Measurements from ENCODE around the gene RFX4.

RFX4 gene

DNA sequence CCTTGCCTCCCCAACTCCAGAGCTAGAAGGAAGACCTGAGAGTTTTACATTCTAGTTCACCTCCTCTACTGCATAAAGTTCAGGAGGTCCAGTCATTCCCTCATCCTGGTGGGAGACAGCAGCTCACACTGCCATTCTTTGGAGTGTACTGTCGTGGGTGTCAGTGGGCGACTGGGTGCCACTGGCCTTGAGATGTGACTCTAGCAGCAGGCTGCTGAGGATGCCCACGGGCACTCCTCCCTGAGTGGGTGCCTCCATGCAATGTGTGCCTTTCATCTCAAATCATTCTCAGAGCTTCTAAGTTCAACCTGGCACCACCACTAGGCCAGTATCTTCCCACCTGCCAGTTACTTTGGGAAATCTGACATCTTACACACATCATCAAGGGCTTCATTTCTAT lies 12.5 kb downstream of the RFX4 start:
- TF ChIP-seq, protein P1, sequence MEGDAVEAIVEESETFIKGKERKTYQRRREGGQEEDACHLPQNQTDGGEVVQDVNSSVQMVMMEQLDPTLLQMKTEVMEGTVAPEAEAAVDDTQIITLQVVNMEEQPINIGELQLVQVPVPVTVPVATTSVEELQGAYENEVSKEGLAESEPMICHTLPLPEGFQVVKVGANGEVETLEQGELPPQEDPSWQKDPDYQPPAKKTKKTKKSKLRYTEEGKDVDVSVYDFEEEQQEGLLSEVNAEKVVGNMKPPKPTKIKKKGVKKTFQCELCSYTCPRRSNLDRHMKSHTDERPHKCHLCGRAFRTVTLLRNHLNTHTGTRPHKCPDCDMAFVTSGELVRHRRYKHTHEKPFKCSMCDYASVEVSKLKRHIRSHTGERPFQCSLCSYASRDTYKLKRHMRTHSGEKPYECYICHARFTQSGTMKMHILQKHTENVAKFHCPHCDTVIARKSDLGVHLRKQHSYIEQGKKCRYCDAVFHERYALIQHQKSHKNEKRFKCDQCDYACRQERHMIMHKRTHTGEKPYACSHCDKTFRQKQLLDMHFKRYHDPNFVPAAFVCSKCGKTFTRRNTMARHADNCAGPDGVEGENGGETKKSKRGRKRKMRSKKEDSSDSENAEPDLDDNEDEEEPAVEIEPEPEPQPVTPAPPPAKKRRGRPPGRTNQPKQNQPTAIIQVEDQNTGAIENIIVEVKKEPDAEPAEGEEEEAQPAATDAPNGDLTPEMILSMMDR (IDR thresholded peaks at IDR 0.05; ENCODE audit: low read depth, low read length) = no peak
- DNase-seq (ENCODE audit: extremely low read depth, low read depth) = no peak

DNA sequence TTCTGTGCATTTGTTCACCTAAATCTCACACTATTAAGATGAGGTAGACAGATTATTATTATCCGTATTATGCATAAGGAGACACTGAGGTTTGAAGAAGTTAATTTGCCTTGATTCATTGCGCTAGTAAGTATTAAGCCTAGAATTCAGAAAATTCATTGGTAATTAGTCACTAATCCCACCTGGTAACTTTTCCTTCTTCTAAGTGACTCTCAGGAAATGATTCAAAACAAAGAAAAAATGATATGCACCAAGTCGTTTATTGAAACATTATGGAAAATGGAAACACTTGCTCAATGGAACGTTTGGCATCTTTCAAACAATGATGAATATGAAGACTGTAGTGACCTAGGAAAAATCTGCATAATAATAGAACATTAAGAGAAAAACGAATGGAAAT lies 15.2 kb downstream of the RFX4 start:
- TF ChIP-seq, protein P1 (IDR thresholded peaks at IDR 0.05; ENCODE audit: low read depth, low read length) = no peak

DNA sequence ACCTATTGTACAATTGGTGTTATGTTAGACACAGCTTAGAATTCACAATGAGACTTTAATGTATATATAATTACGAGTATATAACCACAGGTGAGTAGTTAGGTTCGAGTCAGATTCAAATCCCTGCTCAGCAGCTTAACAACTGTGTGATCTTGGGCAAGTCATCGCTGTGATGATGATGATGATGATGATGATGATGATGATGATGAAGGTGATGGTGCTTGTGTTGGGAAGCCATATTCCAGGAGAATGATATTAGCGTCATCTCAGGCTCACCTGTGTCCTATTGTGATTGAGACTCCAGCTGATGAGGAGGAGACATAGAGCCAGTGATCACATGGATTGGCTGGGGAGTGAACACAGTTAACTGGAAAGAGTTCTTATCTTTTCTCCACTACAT lies 16.5 kb downstream of the RFX4 start:
- no peak for DNase-seq (ENCODE audit: extremely low read depth, low read depth)
- TF ChIP-seq, protein P1 (IDR thresholded peaks at IDR 0.05; ENCODE audit: low read depth, low read length) = no peak

More for the DNA sequence above, 15.2 kb downstream of the RFX4 start:
- no peak for DNase-seq (ENCODE audit: extremely low read depth, low read depth)

DNA sequence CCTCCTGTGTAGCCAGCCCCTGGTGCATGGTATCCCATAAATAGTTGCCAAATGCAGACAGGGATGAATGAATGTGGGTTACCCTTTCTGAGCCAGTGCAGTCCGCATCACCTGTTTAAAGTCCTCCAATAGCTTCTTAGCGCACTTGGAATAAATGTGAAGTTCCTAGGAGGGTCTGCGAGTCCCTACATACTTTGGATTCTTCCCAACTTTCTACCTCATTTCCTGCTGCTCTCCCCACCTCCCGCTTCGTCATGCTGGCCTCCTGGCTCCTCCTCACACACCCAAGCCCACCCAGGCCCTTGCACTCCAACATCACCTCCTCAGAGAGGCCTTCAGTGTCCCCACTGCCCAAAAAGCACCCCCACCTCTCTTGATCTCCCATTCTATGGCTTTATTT lies 17.7 kb downstream of the RFX4 start:
- DNase-seq (ENCODE audit: extremely low read depth, low read depth) = no peak
- TF ChIP-seq, protein P1 (IDR thresholded peaks at IDR 0.05; ENCODE audit: low read depth, low read length) = no peak

DNA sequence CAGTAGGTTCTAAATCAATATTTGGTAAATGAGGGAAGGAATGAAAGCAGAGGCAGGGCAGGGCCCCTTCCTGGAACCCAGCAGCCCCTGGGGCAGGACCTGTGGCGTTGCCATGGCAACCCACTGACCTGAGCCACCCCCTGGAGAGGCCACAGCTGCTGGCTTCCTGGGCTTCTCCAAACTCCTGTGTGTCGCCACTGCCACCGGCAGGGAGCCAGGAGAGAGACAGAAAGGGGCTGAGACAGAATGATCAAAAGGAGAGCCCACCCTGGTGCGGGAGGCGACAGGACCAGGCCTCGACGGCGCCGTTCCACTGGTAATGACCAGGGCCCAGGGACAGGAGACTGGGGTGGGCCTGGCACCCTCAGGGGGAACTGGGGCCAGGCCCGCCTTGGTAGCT lies 18.2 kb downstream of the RFX4 start:
- TF ChIP-seq, protein P1 (IDR thresholded peaks at IDR 0.05; ENCODE audit: low read depth, low read length) = no peak
- DNase-seq (ENCODE audit: extremely low read depth, low read depth) = no peak

DNA sequence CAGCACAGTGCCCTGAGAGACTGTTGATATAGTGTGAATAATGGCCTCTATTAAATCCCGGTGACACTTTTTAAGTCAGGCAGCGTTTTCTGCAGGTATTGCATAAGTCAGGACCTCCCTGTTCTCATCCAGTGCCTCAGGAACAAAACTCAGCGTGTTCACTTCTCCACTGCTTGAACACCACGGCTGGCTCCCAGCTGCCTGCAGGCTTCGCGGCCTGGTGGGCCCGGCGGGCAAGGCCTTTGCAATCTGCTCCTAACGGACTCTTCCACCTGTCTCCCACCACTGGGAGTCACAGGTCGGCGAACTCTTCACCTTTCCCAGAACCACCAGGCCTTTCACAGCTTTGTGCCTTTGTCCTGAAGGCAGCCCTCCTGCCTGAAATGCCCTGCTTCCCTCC lies 18.7 kb downstream of the RFX4 start:
- TF ChIP-seq, protein P1 (IDR thresholded peaks at IDR 0.05; ENCODE audit: low read depth, low read length) = no peak
- DNase-seq (ENCODE audit: extremely low read depth, low read depth) = no peak

DNA sequence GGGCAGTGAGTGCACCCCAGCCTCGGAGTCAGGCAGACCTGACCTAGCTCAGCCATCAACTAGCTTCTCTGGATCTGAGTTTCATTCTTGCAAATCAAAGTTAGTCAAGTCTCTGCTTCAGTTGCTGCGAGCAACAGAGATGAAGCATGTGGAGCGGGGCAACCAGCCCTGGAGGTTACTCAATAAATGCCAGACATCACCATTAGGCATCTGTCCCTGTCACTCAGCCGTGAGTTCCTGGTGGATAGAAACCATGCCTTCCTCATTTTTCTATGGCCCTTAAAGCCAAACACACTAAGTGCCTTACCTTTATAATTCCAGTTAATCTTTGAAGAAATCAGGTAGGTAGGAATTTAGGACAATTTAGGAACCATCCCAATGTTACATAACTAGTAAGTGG lies 19.3 kb downstream of the RFX4 start:
- TF ChIP-seq, protein P1 (IDR thresholded peaks at IDR 0.05; ENCODE audit: low read depth, low read length) = no peak
- DNase-seq (ENCODE audit: extremely low read depth, low read depth) = no peak
